ENCODE results near the gene PBRM1.

- no peak for TF ChIP-seq POLR2A (IDR thresholded peaks at IDR 0.05)
- TF ChIP-seq CTCF (IDR thresholded peaks at IDR 0.05): no peak
Measured at GRCh38 chr3:52536112-52536368, 149.7 kb downstream of the PBRM1 start.
